Neuron (in vitro differentiated cells): ENCODE measurements around the gene ALLC.
"Not testable (repeated sequence)": the region's sequence is repeated elsewhere in the genome, so short reads cannot be mapped to it uniquely, and the experiment has no call there.

Experiments used
- H2AFZ ChIP-seq: one replicate; pipeline ENCODE4 v1.6.1; 2013; ENCODE audit warnings: low read depth, mild to moderate bottlenecking, inconsistent platforms, low read length, moderate library complexity
- H3K27me3 ChIP-seq: one replicate; pipeline ENCODE4 v1.6.1; 2013; ENCODE audit warnings: low read length; ENCODE audit not compliant: insufficient read depth
- H3K36me3 ChIP-seq: one replicate; pipeline ENCODE4 v1.6.1; 2013; ENCODE audit warnings: low read length; ENCODE audit not compliant: insufficient read depth
- H3K4me1 ChIP-seq: one replicate; pipeline ENCODE4 v1.6.1; 2013; ENCODE audit warnings: low read length; ENCODE audit not compliant: insufficient read depth
- H3K4me3 ChIP-seq: 2 replicates; pipeline ENCODE4 v1.5.1; 2013; ENCODE audit warnings: mild to moderate bottlenecking, low read length, moderate library complexity
- H3K9me3 ChIP-seq: one replicate; pipeline ENCODE4 v1.6.1; 2013; ENCODE audit warnings: low read length

The ALLC gene

GRCh38 chr2:3660640-3661039 is 2.6 kb downstream of the ALLC start:
- H3K36me3 ChIP-seq, H3K27me3 ChIP-seq, H3K4me1 ChIP-seq, H3K9me3 ChIP-seq, H2AFZ ChIP-seq, H3K4me3 ChIP-seq: not testable (repeated sequence)

GRCh38 chr2:3661149-3661660 is 3.2 kb downstream of the ALLC start:
- no peak overlapping the region for H2AFZ ChIP-seq
- H3K27me3 ChIP-seq = no peaks in the 10 kb centered on the region
- H3K36me3 ChIP-seq = no peaks in the 10 kb centered on the region
- H3K4me1 ChIP-seq = peaks cover 13% of the 10 kb centered on the region
- no peak overlapping the region for H3K4me3 ChIP-seq
- H3K9me3 ChIP-seq = no peaks in the 10 kb centered on the region

- no peak overlapping the region for H3K4me3 ChIP-seq
- no peaks in the 10 kb centered on the region for H3K9me3 ChIP-seq
- H3K36me3 ChIP-seq = no peaks in the 10 kb centered on the region
- no peaks in the 10 kb centered on the region for H3K27me3 ChIP-seq
- H3K4me1 ChIP-seq = peaks cover 13% of the 10 kb centered on the region
- no peak overlapping the region for H2AFZ ChIP-seq
Observed at GRCh38 chr2:3662239-3662638, 4.2 kb downstream of the ALLC start.

- Histone ChIP-seq H3K27me3 (no peaks in the 10 kb centered on the region), H3K36me3 (no peaks in the 10 kb centered on the region), H3K4me1 (peaks cover 9% of the 10 kb centered on the region), H3K9me3 (no peaks in the 10 kb centered on the region), H3K4me3 (no peak overlapping the region), H2AFZ (no peak overlapping the region)
Observed at GRCh38 chr2:3664118-3664517, 6.1 kb downstream of the ALLC start.

- Histone ChIP-seq H3K9me3 (no peaks in the 10 kb centered on the region), H2AFZ (no peak overlapping the region), H3K36me3 (no peaks in the 10 kb centered on the region), H3K4me1 (peaks cover 3% of the 10 kb centered on the region), H3K4me3 (no peak overlapping the region), H3K27me3 (no peaks in the 10 kb centered on the region)
Observed at GRCh38 chr2:3664925-3665324, 6.9 kb downstream of the ALLC start.

- H3K4me3 ChIP-seq = no peak overlapping the region
- no peaks in the 10 kb centered on the region for H3K27me3 ChIP-seq
- H2AFZ ChIP-seq = no peak overlapping the region
- peaks cover 3% of the 10 kb centered on the region for H3K9me3 ChIP-seq
- no peaks in the 10 kb centered on the region for H3K36me3 ChIP-seq
- H3K4me1 ChIP-seq = peaks cover 3% of the 10 kb centered on the region
Observed at GRCh38 chr2:3665886-3666612, 8.0 kb downstream of the ALLC start.

- H3K4me3 ChIP-seq = no peak overlapping the region
- H3K9me3 ChIP-seq = peaks cover 3% of the 10 kb centered on the region
- no peaks in the 10 kb centered on the region for H3K36me3 ChIP-seq
- H2AFZ ChIP-seq = no peak overlapping the region
- no peaks in the 10 kb centered on the region for H3K27me3 ChIP-seq
- H3K4me1 ChIP-seq = peaks cover 3% of the 10 kb centered on the region
Observed at GRCh38 chr2:3666613-3666975, 8.6 kb downstream of the ALLC start.

- no peak overlapping the region for H3K4me3 ChIP-seq
- no peaks in the 10 kb centered on the region for H3K36me3 ChIP-seq
- peaks cover 3% of the 10 kb centered on the region for H3K9me3 ChIP-seq
- peaks cover 3% of the 10 kb centered on the region for H3K4me1 ChIP-seq
- H3K27me3 ChIP-seq = no peaks in the 10 kb centered on the region
- H2AFZ ChIP-seq = no peak overlapping the region
Observed at GRCh38 chr2:3667151-3667631, 9.2 kb downstream of the ALLC start.

- H3K27me3 ChIP-seq = no peaks in the 10 kb centered on the region
- no peak overlapping the region for H3K4me3 ChIP-seq
- H3K4me1 ChIP-seq = peaks cover 3% of the 10 kb centered on the region
- peaks cover 3% of the 10 kb centered on the region for H3K9me3 ChIP-seq
- H2AFZ ChIP-seq = no peak overlapping the region
- no peaks in the 10 kb centered on the region for H3K36me3 ChIP-seq
Observed at GRCh38 chr2:3669656-3670055, 11.7 kb downstream of the ALLC start.

- no peak overlapping the region for H2AFZ ChIP-seq
- peaks cover 3% of the 10 kb centered on the region for H3K4me1 ChIP-seq
- peaks cover 3% of the 10 kb centered on the region for H3K9me3 ChIP-seq
- no peaks in the 10 kb centered on the region for H3K36me3 ChIP-seq
- no peak overlapping the region for H3K4me3 ChIP-seq
- no peaks in the 10 kb centered on the region for H3K27me3 ChIP-seq
Observed at GRCh38 chr2:3670376-3670775, 12.4 kb downstream of the ALLC start.

GRCh38 chr2:3670941-3671340 is 12.9 kb downstream of the ALLC start:
- Histone ChIP-seq H3K4me3 (no peak overlapping the region), H3K9me3 (peaks cover 3% of the 10 kb centered on the region), H3K4me1 (peaks cover 2% of the 10 kb centered on the region), H2AFZ (no peak overlapping the region), H3K36me3 (no peaks in the 10 kb centered on the region), H3K27me3 (no peaks in the 10 kb centered on the region)

- Histone ChIP-seq H3K9me3 (peaks cover 3% of the 10 kb centered on the region), H3K4me3 (no peak overlapping the region), H3K4me1 (no peaks in the 10 kb centered on the region), H2AFZ (no peak overlapping the region), H3K27me3 (no peaks in the 10 kb centered on the region), H3K36me3 (no peaks in the 10 kb centered on the region)
Observed at GRCh38 chr2:3672861-3673678, 15.1 kb downstream of the ALLC start.

GRCh38 chr2:3674066-3674845 is 16.3 kb downstream of the ALLC start:
- no peaks in the 10 kb centered on the region for H3K36me3 ChIP-seq
- no peak overlapping the region for H2AFZ ChIP-seq
- peaks cover 3% of the 10 kb centered on the region for H3K9me3 ChIP-seq
- no peaks in the 10 kb centered on the region for H3K4me1 ChIP-seq
- H3K4me3 ChIP-seq = no peak overlapping the region
- no peaks in the 10 kb centered on the region for H3K27me3 ChIP-seq
